ENCODE data around the gene TUBGCP3. TPM values are rescaled to one million over a fixed set of nuclear protein-coding genes. Genes with fewer than 3 reads are reported as not detected.

Gene TUBGCP3
- total RNA-seq, 1 experiment from 2014 or later: 47.4 TPM

DNA sequence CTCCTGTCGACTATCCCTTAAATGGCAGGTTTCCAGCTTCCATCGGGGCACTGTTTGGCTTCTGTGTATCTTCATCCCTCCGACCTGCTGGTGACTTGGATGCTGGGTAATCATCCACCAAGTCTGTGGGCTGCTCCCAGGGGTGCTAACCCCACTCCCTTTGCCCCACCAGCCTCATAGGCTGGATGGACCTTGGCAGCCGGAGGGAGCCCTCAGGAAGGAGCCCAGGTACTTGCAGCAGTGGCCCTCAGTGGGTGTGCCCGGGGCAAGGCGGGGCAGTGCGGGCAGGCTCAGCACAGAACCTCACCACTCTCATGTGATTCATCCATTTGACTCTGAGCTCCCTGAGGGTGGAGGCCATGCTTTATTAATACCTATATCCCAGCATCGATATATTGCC lies 27.4 kb upstream of the TUBGCP3 start:
- POLR2A ChIA-PET (ENCODE audit: unreplicated experiment): no interaction called here
- TF ChIP-seq, protein P1, sequence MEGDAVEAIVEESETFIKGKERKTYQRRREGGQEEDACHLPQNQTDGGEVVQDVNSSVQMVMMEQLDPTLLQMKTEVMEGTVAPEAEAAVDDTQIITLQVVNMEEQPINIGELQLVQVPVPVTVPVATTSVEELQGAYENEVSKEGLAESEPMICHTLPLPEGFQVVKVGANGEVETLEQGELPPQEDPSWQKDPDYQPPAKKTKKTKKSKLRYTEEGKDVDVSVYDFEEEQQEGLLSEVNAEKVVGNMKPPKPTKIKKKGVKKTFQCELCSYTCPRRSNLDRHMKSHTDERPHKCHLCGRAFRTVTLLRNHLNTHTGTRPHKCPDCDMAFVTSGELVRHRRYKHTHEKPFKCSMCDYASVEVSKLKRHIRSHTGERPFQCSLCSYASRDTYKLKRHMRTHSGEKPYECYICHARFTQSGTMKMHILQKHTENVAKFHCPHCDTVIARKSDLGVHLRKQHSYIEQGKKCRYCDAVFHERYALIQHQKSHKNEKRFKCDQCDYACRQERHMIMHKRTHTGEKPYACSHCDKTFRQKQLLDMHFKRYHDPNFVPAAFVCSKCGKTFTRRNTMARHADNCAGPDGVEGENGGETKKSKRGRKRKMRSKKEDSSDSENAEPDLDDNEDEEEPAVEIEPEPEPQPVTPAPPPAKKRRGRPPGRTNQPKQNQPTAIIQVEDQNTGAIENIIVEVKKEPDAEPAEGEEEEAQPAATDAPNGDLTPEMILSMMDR (conservative IDR thresholded peaks at IDR 0.05): no peak
- no peak for TF ChIP-seq EZH2 (IDR thresholded peaks at IDR 0.05; ENCODE audit: low read depth)
- no peak for DNase-seq
- Histone ChIP-seq H3K9me3 (ENCODE audit: insufficient read depth, low read depth) (no peaks in the 10 kb centered on the region), H3K9me2 (ENCODE audit: insufficient read depth) (no peaks in the 10 kb centered on the region), H3K36me3 (ENCODE audit: low read depth) (no peaks in the 10 kb centered on the region), H4K20me1 (ENCODE audit: insufficient read depth) (no peaks in the 10 kb centered on the region), H3K79me2 (ENCODE audit: low read depth) (no peaks in the 10 kb centered on the region), H3K4me2 (no peak overlapping the region), H3K4me3 (no peak overlapping the region), H3F3A (ENCODE audit: insufficient read depth, low read depth) (no peaks in the 10 kb centered on the region), H3K27me3 (ENCODE audit: insufficient read depth, low read depth) (peaks cover 53% of the 10 kb centered on the region), H3K27ac (no peak overlapping the region), H3K4me1 (replicated peaks; ENCODE audit: insufficient read depth) (no peaks in the 10 kb centered on the region), H2AFZ (no peak overlapping the region)
- intact Hi-C loops (cut with micrococcal nuclease; ENCODE audit: unreplicated experiment): no loop called here
- CTCF ChIA-PET: no interaction called here
- BruUV-seq (replicated peaks): no TSS peak

DNA sequence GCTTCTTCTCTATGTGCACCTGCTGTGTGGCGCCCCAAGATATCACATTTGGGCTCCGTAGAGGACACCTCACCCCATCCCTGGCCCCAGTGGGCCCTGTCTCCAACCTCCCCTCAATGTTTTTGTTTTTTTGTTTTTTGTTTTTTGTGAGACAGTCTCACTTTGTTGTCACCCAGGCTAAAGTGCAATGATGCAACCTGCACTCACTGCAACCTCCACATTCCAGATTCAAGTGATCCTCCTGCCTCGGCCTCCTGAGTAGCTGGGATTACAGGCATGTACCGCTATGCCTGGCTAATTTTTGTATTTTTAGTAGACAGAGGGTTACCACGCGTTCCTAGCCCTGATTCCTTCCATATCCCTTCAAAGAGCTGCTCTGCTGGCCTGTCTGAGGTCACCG lies 26.9 kb upstream of the TUBGCP3 start:
- no peaks in the 10 kb centered on the region for H3K36me3 ChIP-seq (ENCODE audit: low read depth)
- H3F3A ChIP-seq (ENCODE audit: insufficient read depth, low read depth): no peaks in the 10 kb centered on the region
- no peaks in the 10 kb centered on the region for H3K4me1 ChIP-seq (replicated peaks; ENCODE audit: insufficient read depth)
- CTCF ChIA-PET: no interaction called here
- no peaks in the 10 kb centered on the region for H3K79me2 ChIP-seq (ENCODE audit: low read depth)
- no peaks in the 10 kb centered on the region for H3K9me3 ChIP-seq (ENCODE audit: insufficient read depth, low read depth)
- no peak for DNase-seq
- no TSS peak for BruUV-seq (replicated peaks)
- no peaks in the 10 kb centered on the region for H4K20me1 ChIP-seq (ENCODE audit: insufficient read depth)
- peaks cover 50% of the 10 kb centered on the region for H3K27me3 ChIP-seq (ENCODE audit: insufficient read depth, low read depth)
- H3K27ac ChIP-seq: no peak overlapping the region
- H3K4me2 ChIP-seq: no peak overlapping the region
- intact Hi-C loops (cut with micrococcal nuclease; ENCODE audit: unreplicated experiment): no loop called here
- POLR2A ChIA-PET (ENCODE audit: unreplicated experiment): no interaction called here
- H3K9me2 ChIP-seq (ENCODE audit: insufficient read depth): no peaks in the 10 kb centered on the region
- TF ChIP-seq, protein P1 (conservative IDR thresholded peaks at IDR 0.05): no peak
- TF ChIP-seq EZH2 (IDR thresholded peaks at IDR 0.05; ENCODE audit: low read depth): no peak
- H2AFZ ChIP-seq: no peak overlapping the region
- H3K4me3 ChIP-seq: no peak overlapping the region

DNA sequence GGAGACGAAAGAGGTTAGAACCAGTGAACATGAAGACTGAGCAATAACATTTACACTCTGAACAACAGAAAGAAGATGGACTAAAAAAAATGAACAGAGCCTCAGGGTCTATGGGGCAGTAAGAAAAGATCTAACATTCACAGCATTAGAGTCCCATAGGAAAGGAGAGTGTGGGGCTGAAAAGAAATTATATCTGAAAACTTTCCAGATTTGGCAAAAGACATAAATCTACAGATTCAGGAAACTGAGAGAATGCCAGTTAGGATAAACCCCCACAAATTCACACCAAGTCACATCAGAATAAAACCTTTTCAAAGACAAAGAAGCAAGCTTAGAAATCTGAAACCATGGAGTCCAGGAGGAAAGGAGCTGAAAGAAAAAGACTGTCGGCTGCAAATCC lies 20.3 kb upstream of the TUBGCP3 start:
- ChIA-PET CTCF (no interaction called here), POLR2A (ENCODE audit: unreplicated experiment) (no interaction called here)
- Histone ChIP-seq H3K4me2 (no peak overlapping the region), H3K36me3 (ENCODE audit: low read depth) (no peaks in the 10 kb centered on the region), H3K27me3 (ENCODE audit: insufficient read depth, low read depth) (peaks cover 24% of the 10 kb centered on the region), H3K9me3 (ENCODE audit: insufficient read depth, low read depth) (no peaks in the 10 kb centered on the region), H3K4me3 (no peak overlapping the region), H3K79me2 (ENCODE audit: low read depth) (no peaks in the 10 kb centered on the region), H3K9me2 (ENCODE audit: insufficient read depth) (no peaks in the 10 kb centered on the region), H2AFZ (no peak overlapping the region), H3K27ac (no peak overlapping the region), H4K20me1 (ENCODE audit: insufficient read depth) (no peaks in the 10 kb centered on the region), H3F3A (ENCODE audit: insufficient read depth, low read depth) (no peaks in the 10 kb centered on the region), H3K4me1 (replicated peaks; ENCODE audit: insufficient read depth) (0 out of 2 replicates have a peak, but pooled peaks cover 5% of the 10 kb centered on the region)
- intact Hi-C loops (cut with micrococcal nuclease; ENCODE audit: unreplicated experiment): loop anchor here (5.0 kb wide), 1 partner anchor 1136 kb away; no protein-coding TSS in a partner anchor
- DNase-seq: no peak
- TF ChIP-seq EZH2 (IDR thresholded peaks at IDR 0.05; ENCODE audit: low read depth): no peak
- TF ChIP-seq, protein P1 (conservative IDR thresholded peaks at IDR 0.05): no peak
- BruUV-seq (replicated peaks): no TSS peak

All from PC-9 (cell line).